AG09309 (cell line): ENCODE data around the gene ZNF662.

ENCODE experiments used
- DNase-seq: peaks from one replicate; pipeline ENCODE4 v3.0.0-alpha.2; 2010; ENCODE audit warnings: low read depth
- H3K4me3 ChIP-seq: 2 replicates; pipeline ENCODE4 v1.5.1; 2011; ENCODE audit warnings: mild to moderate bottlenecking, low read depth, low read length, moderate library complexity; ENCODE audit not compliant: control insufficient read depth
- TF ChIP-seq, protein P1 (sequence below): IDR thresholded peaks from 2 replicates; pipeline ENCODE4 v1.5.1; 2011; ENCODE audit warnings: mild to moderate bottlenecking, low read depth, low read length, inconsistent platforms; ENCODE audit not compliant: insufficient read depth, control insufficient read depth; ENCODE audit errors: missing control alignments

Gene ZNF662

DNA sequence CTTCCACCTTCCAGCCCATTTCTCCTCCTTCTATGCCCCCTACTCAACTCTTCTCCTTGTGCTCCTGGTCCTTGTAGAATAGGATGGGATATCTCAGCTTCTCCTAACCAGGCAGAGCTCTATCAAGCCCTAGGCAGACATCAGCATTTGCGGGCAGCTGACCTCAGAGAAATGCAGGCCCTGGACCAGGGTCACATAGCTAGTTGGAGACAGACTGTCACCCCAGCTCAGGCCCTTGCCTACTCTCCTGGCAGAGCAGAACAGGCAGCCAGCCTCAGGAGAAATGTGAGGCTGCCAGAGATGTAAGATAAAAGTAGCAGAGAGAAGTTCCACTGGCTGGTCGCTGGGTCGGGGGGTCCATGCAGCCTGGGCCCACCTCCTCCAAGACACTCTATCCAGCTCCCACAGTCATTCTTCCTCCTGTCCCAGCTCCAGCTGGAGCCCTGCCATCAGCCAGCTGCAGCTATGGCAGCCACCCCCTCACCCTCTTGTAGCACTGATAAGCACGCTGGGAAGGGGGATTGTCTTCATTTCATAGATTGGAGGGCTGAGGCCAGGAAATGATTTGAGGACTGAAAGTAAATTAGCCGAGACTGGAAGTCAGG is 34.2 kb upstream of the ZNF662 start:
- TF ChIP-seq, protein P1, sequence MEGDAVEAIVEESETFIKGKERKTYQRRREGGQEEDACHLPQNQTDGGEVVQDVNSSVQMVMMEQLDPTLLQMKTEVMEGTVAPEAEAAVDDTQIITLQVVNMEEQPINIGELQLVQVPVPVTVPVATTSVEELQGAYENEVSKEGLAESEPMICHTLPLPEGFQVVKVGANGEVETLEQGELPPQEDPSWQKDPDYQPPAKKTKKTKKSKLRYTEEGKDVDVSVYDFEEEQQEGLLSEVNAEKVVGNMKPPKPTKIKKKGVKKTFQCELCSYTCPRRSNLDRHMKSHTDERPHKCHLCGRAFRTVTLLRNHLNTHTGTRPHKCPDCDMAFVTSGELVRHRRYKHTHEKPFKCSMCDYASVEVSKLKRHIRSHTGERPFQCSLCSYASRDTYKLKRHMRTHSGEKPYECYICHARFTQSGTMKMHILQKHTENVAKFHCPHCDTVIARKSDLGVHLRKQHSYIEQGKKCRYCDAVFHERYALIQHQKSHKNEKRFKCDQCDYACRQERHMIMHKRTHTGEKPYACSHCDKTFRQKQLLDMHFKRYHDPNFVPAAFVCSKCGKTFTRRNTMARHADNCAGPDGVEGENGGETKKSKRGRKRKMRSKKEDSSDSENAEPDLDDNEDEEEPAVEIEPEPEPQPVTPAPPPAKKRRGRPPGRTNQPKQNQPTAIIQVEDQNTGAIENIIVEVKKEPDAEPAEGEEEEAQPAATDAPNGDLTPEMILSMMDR = no peak
- DNase-seq = no peak

DNA sequence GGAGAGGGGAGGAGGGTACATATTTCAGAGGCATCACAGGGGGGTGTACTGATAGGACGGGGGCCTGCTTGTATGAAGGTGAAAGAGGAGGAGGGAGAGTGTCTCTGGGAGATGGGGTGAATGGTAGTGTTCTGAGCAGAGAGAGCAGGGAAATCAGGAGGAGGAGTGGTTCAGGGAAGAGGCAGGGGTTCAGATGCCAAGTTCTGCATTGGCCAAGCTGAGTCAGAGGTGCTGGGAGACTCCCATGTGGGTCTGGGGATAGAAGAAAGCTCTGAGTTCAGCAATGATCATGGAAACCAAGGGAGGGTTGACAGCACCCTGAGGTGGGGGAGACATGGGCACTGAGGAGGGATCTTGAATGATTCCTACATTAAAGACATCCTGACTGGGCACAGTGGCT is 33.2 kb upstream of the ZNF662 start:
- TF ChIP-seq, protein P1 = no peak
- H3K4me3 ChIP-seq = no peak overlapping the region
- no peak for DNase-seq

More for the DNA sequence above, 34.2 kb upstream of the ZNF662 start:
- H3K4me3 ChIP-seq = no peak overlapping the region

DNA sequence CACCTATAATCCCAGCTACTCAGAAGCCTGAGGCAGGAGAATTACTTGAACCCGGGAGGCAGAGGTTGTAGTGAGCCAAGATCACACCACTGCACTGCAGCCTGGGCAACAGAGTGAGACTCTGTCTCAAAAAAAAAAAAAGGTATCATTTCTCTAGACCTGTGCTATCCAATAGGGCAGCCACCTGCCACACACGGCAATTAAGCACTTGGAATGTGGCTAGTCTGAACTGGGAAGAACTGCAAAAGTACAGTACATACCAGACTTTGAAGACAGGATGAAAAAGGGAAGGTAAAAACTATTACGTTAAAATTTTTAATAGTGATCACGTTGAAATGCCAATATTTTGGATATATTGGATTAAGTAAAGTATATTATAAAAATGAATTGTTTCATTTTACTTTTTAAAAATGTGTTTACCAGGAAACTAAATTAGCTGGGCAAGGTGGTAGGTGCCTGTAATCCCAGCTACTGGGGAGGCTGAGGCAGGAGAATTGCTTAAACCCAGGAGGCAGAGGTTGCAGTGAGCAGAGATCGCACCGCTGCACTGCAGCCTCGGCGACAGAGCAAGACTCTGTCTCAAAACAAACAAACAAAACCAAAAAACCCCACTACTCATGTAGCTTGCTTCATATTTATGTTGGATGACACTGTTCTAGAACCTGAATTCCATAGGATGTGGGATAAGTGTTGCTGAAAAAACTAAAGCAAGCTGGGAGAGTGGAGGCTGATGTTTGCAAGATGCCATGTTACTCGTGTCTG is 32.5 kb upstream of the ZNF662 start:
- TF ChIP-seq, protein P1 = no peak
- DNase-seq = no peak
- no peak overlapping the region for H3K4me3 ChIP-seq

DNA sequence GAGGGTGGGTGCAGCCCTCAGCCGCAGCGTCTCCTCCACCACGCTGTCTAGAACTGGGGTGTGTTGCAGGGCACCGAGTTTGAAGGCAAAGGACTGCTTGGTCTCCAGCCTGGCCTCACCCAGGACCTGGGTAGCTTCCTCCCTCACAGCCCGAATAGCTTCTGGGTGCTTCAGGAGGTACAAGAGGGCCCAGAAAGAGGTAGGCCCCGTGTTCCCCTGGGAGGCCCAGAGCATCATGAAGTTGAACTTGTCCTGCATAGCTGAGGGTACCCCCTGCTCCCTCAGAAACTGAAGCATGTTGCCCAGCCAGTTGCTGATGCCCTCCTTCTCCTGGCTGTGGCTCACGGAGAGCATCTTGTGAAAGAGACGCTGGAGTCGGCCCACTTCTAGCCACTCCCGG is 31.2 kb upstream of the ZNF662 start:
- no peak for DNase-seq
- H3K4me3 ChIP-seq = no peak overlapping the region
- TF ChIP-seq, protein P1 = no peak

DNA sequence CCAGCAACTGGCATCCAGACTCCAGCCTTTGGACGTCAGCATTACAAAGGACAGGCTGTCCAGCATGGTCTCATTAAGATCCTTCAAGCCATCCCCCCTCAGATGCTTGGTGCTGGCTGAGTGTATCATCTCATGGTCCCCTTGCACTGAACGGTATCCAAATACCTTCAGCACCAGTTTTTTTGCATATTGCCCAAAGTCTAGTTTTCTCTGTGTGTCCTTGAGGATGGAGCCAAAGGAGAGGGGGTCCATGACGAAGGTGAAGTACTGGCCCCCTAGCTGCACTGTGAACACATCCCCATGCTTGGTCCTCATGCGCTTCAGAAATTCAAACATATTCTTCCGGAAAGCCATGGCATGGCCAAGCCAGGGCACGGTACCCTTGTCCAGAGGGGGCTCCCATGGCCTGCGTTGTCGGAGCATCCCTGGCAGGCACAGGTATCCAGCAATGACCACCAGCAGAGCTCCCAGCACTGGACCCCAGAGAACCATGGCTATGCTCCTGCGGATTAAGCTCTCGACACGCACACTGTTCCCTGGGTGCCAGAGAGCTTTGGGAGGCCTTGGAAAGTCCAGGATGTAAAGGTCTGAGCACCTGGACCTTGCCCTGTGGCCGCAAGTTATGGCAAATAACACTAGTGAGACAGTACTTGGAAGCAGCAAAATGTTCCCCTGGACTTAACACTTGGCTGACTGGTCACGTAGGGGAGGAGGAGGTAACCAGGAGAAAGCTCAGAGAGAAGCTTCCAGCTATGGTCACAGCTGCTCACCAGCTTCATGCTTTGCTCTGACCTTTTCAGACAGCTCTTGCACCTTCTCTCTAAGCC is 30.4 kb upstream of the ZNF662 start, which contains the start of gene CYP8B1:
TSS of gene CYP8B1 (minus strand) at position 555 of the 827 bp plus-strand sequence. CDS start at position 492, 63 bp downstream.
- TF ChIP-seq, protein P1 = no peak
- no peak for DNase-seq
- H3K4me3 ChIP-seq = no peak within 1 kb of the TSS

DNA sequence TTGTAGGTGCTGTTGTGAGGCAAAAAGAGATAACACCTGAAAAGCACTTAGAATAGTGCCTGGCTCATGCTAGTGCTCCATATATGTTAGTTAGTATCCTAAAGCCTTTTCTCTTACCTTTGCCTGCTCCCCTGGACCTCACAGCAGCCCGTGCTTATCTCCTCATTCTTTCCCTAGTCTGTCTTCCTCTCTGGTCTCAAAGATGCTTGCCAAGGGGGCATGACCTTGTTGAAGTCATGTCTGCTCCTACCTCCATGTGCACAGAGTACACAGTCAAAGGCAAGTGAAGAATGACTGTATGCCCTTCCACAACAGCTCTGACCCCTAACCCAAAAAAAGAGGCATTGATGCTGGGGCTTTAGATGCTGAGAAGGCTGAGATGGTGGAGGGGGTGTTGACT is 29.5 kb upstream of the ZNF662 start:
- DNase-seq = no peak
- no peak overlapping the region for H3K4me3 ChIP-seq
- TF ChIP-seq, protein P1 = no peak
